ENCODE data around the gene CACNA1C.

The CACNA1C gene

GRCh38 chr12:2641761-2642160 is 589.0 kb downstream of the CACNA1C start:
- no peak for DNase-seq

GRCh38 chr12:2642176-2642892 is 589.5 kb downstream of the CACNA1C start:
- DNase-seq = no peak

GRCh38 chr12:2642896-2643425 is 590.2 kb downstream of the CACNA1C start:
- DNase-seq = no peak

GRCh38 chr12:2643576-2644135 is 590.9 kb downstream of the CACNA1C start:
- no peak for DNase-seq

GRCh38 chr12:2644683-2645405 is 592.1 kb downstream of the CACNA1C start:
- no peak for DNase-seq

- DNase-seq = no peak
These were observed 592.7 kb downstream of the CACNA1C start for GRCh38 chr12:2645460-2645859.

GRCh38 chr12:2646341-2646740 is 593.6 kb downstream of the CACNA1C start:
- DNase-seq = no peak

- no peak for DNase-seq
These were observed 594.4 kb downstream of the CACNA1C start for GRCh38 chr12:2647186-2647585.

GRCh38 chr12:2648406-2648805 is 595.6 kb downstream of the CACNA1C start:
- DNase-seq = no peak

GRCh38 chr12:2649201-2650030 is 596.6 kb downstream of the CACNA1C start:
- no peak for DNase-seq

- DNase-seq = no peak
These were observed 597.7 kb downstream of the CACNA1C start for GRCh38 chr12:2650261-2651067.

GRCh38 chr12:2651068-2651965 is 598.5 kb downstream of the CACNA1C start:
- DNase-seq = no peak

- no peak for DNase-seq
These were observed 599.2 kb downstream of the CACNA1C start for GRCh38 chr12:2652011-2652400.

- no peak for DNase-seq
These were observed 599.8 kb downstream of the CACNA1C start for GRCh38 chr12:2652401-2653081.

- DNase-seq = no peak
These were observed 600.7 kb downstream of the CACNA1C start for GRCh38 chr12:2653461-2653965.

- DNase-seq = no peak
These were observed 601.5 kb downstream of the CACNA1C start for GRCh38 chr12:2654311-2654710.

GRCh38 chr12:2654741-2655140 is 602.0 kb downstream of the CACNA1C start:
- DNase-seq = no peak

GRCh38 chr12:2662524-2662923 is 609.7 kb downstream of the CACNA1C start:
- DNase-seq = no peak

GRCh38 chr12:2664721-2665577 is 612.2 kb downstream of the CACNA1C start:
- no peak for DNase-seq
